HepG2 (cell line): Measurements from ENCODE around the gene DDI2. TPM values are rescaled to one million over a fixed set of nuclear protein-coding genes. Genes with fewer than 3 reads are reported as not detected.
A peak's percentile ranks its signal among the peaks of the same experiment; 100 is the strongest.

Source experiments
- BRCA1 ChIP-seq: sonication (generic); formaldehyde crosslinking; IDR thresholded peaks from 2 replicates; pipeline ENCODE4 v1.4.0; 2020; ENCODE audit warnings: missing genetic modification reagents
- ELF3 ChIP-seq: IDR thresholded peaks from 2 replicates; pipeline ENCODE4 v1.6.1; 2016; ENCODE audit warnings: missing genetic modification reagents, missing compliant biosample characterization
- HOXA3 ChIP-seq: sonication (generic); formaldehyde crosslinking; IDR thresholded peaks from 2 replicates; pipeline ENCODE4 v1.5.0; 2020; ENCODE audit warnings: missing genetic modification reagents
- IKZF4 ChIP-seq: sonication (generic); formaldehyde crosslinking; IDR thresholded peaks from 2 replicates; pipeline ENCODE4 v1.5.1; 2020; ENCODE audit warnings: borderline replicate concordance, mild to moderate bottlenecking, low read depth, missing genetic modification reagents; ENCODE audit errors: not compliant biosample characterization
- JARID2 ChIP-seq: sonication (generic); formaldehyde crosslinking; IDR thresholded peaks from 2 replicates; pipeline ENCODE4 v1.8.1; 2023; ENCODE audit warnings: missing genetic modification reagents, inconsistent platforms; ENCODE audit not compliant: insufficient replicate concordance
- MAX ChIP-seq: IDR thresholded peaks from 2 replicates; pipeline ENCODE4 v1.6.1; 2012; ENCODE audit warnings: inconsistent platforms
- MIER3 ChIP-seq: IDR thresholded peaks from 2 replicates; pipeline ENCODE4 v1.6.1; 2016; ENCODE audit warnings: missing compliant biosample characterization, borderline replicate concordance
- MLXIP ChIP-seq: sonication (generic); formaldehyde crosslinking; IDR thresholded peaks from 2 replicates; pipeline ENCODE4 v1.9.0; 2021; ENCODE audit warnings: missing genetic modification reagents, borderline replicate concordance
- MTA1 ChIP-seq: sonication (generic); formaldehyde crosslinking; IDR thresholded peaks from 2 replicates; pipeline ENCODE4 v1.4.0; 2020; ENCODE audit warnings: missing genetic modification reagents, mild to moderate bottlenecking, borderline replicate concordance
- NCOA1 ChIP-seq: sonication (generic); formaldehyde crosslinking; IDR thresholded peaks from 2 replicates; pipeline ENCODE4 v1.9.0; 2021; ENCODE audit warnings: missing genetic modification reagents
- RBAK ChIP-seq: sonication (generic); formaldehyde crosslinking; IDR thresholded peaks from 2 replicates; pipeline ENCODE4 v1.5.1; 2020; ENCODE audit warnings: mild to moderate bottlenecking, missing genetic modification reagents
- SAFB2 ChIP-seq: sonication (generic); formaldehyde crosslinking; IDR thresholded peaks from 2 replicates; pipeline ENCODE4 v1.5.1; 2020; ENCODE audit warnings: missing genetic modification reagents, low read depth, mild to moderate bottlenecking, borderline replicate concordance
- SMARCC2 ChIP-seq: fragments of 450-650 bp; IDR thresholded peaks from 2 replicates; pipeline ENCODE4 v1.6.1; 2017; ENCODE audit warnings: antibody characterized with exemption, mild to moderate bottlenecking
- SRSF1 ChIP-seq: fragments of 200-400 bp; formaldehyde crosslinking; optimal IDR thresholded peaks from 2 replicates; pipeline ENCODE3; 2017; ENCODE audit warnings: mild to moderate bottlenecking, low read depth, low read length, moderate library complexity
- SUZ12 ChIP-seq: fragments of 150-350 bp; IDR thresholded peaks from 2 replicates; pipeline ENCODE4 v1.6.1; 2014; ENCODE audit warnings: low read depth, low read length
- TBX2 ChIP-seq: sonication (generic); formaldehyde crosslinking; IDR thresholded peaks from 2 replicates; pipeline ENCODE4 v1.5.0; 2020; ENCODE audit warnings: missing genetic modification reagents, mild to moderate bottlenecking, borderline replicate concordance
- ZBTB42 ChIP-seq: sonication (generic); formaldehyde crosslinking; IDR thresholded peaks from 2 replicates; pipeline ENCODE4 v1.5.0; 2020; ENCODE audit warnings: mild to moderate bottlenecking, missing genetic modification reagents
- ZMAT5 ChIP-seq: sonication (generic); formaldehyde crosslinking; IDR thresholded peaks from 2 replicates; pipeline ENCODE4 v1.5.0; 2020; ENCODE audit warnings: mild to moderate bottlenecking, low read depth, missing genetic modification reagents, borderline replicate concordance
- ZNF367 ChIP-seq: sonication (generic); formaldehyde crosslinking; IDR thresholded peaks from 2 replicates; pipeline ENCODE4 v1.4.0; 2020; ENCODE audit warnings: missing genetic modification reagents, borderline replicate concordance
- ZNF496 ChIP-seq: sonication (generic); formaldehyde crosslinking; IDR thresholded peaks from 2 replicates; pipeline ENCODE4 v1.8.1; 2023; ENCODE audit warnings: mild to moderate bottlenecking, moderate library complexity, missing genetic modification reagents; ENCODE audit not compliant: insufficient replicate concordance
- ZNF552 ChIP-seq: sonication (generic); formaldehyde crosslinking; IDR thresholded peaks from 2 replicates; pipeline ENCODE4 v1.9.0; 2022; ENCODE audit warnings: missing genetic modification reagents, mild to moderate bottlenecking, borderline replicate concordance
- ZNF7 ChIP-seq: IDR thresholded peaks from 2 replicates; pipeline ENCODE4 v1.6.1; 2016; ENCODE audit warnings: missing biosample characterization, missing genetic modification reagents
- ZNF772 ChIP-seq: sonication (generic); formaldehyde crosslinking; IDR thresholded peaks from 2 replicates; pipeline ENCODE4 v1.5.0; 2020; ENCODE audit warnings: mild to moderate bottlenecking, missing genetic modification reagents
- ZNF782 ChIP-seq: sonication (generic); formaldehyde crosslinking; IDR thresholded peaks from 2 replicates; pipeline ENCODE4 v1.4.0; 2020; ENCODE audit warnings: missing genetic modification reagents, mild to moderate bottlenecking, borderline replicate concordance
- ZNF839 ChIP-seq: sonication (generic); formaldehyde crosslinking; IDR thresholded peaks from 2 replicates; pipeline ENCODE4 v1.4.0; 2020; ENCODE audit warnings: missing genetic modification reagents, mild to moderate bottlenecking, borderline replicate concordance
- polyA plus RNA-seq, 8 experiments: library from polyadenylated mRNA; depleted of rRNA in 3 of 8; stranded (reverse) in 7 of 8; unstranded in 1 of 8; fragments of >200 nt; fragmentation: Illumina TruSeq in 4 of 8; extraction: Trizol in 4 of 8; gene quantifications; 2 replicates each; pipeline versions ENCODE4 v1.2.1 to v1.2.3, GENCODE V29; 2011 to 2016; ENCODE audit warnings: low read depth in 4 of 8, missing spikeins in 1 of 8, mixed read lengths in 1 of 8; ENCODE audit not compliant: insufficient read depth in 1 of 8
- total RNA-seq, 5 experiments: library from RNA; depleted of rRNA; stranded (reverse); fragments of >200 nt; fragmentation: Illumina TruSeq; extraction: Trizol; gene quantifications; 2 replicates each; pipeline ENCODE4 v1.2.3, GENCODE V29; 2016; ENCODE audit warnings: low read depth in 1 of 5

Gene DDI2
- total and polyA plus RNA-seq, 2 of the 13 experiments (the other 11 are each of a cell fraction or from before 2014, with no cell fraction given) = 8.5 to 25.7 TPM

GRCh38 chr1:15618655-15619525 is 1.6 kb downstream of the DDI2 start (continued):
- TF ChIP-seq MLXIP (no peak), ZMAT5 (CRISPR knock-in tag) (no peak), ZNF7 (CRISPR knock-in tag) (no peak), JARID2 (CRISPR knock-in tag) (no peak), RBAK (CRISPR knock-in tag) (no peak), SAFB2 (CRISPR knock-in tag) (no peak; the same call in 1 of the 2 replicates), SRSF1 (no peak), BRCA1 (CRISPR knock-in tag) (no peak), ZNF782 (CRISPR knock-in tag) (no peak), TBX2 (CRISPR knock-in tag) (no peak), MIER3 (CRISPR knock-in tag) (peak; percentile 85; the same call in 1 of the 2 replicates), SUZ12 (no peak), MAX (peak; percentile 81), ZBTB42 (CRISPR knock-in tag) (no peak), ZNF367 (CRISPR knock-in tag) (no peak), SMARCC2 (0 out of 2 replicates have a peak, but pooled peaks have one; percentile 31), ZNF839 (CRISPR knock-in tag) (no peak), IKZF4 (no peak), ZNF552 (no peak), ZNF772 (CRISPR knock-in tag) (no peak), HOXA3 (CRISPR knock-in tag) (no peak), ELF3 (CRISPR knock-in tag) (peak; percentile 74), ZNF496 (CRISPR knock-in tag) (no peak), MTA1 (no peak), NCOA1 (no peak)
